ENCODE measurements around the gene ATP5PB.

The ATP5PB gene

GRCh38 chr1:111475701-111476100 is 26.4 kb downstream of the ATP5PB start:
- no peak for DNase-seq (ENCODE audit: low spot score)

GRCh38 chr1:111476214-111476613 is 26.9 kb downstream of the ATP5PB start:
- no peak for DNase-seq (ENCODE audit: low spot score)

GRCh38 chr1:111476761-111477309 is 27.6 kb downstream of the ATP5PB start:
- no peak for DNase-seq (ENCODE audit: low spot score)

GRCh38 chr1:111480674-111481073 is 31.4 kb downstream of the ATP5PB start:
- no peak for DNase-seq (ENCODE audit: low spot score)

- peak; percentile 62 for DNase-seq (ENCODE audit: low spot score)
These were observed 32.3 kb downstream of the ATP5PB start for GRCh38 chr1:111481387-111482221.

- DNase-seq (ENCODE audit: low spot score) = no peak
These were observed 33.9 kb downstream of the ATP5PB start for GRCh38 chr1:111483166-111483565.

GRCh38 chr1:111483876-111484275 is 34.6 kb downstream of the ATP5PB start:
- no peak for DNase-seq (ENCODE audit: low spot score)

- DNase-seq (ENCODE audit: low spot score) = no peak
These were observed 35.2 kb downstream of the ATP5PB start for GRCh38 chr1:111484391-111485026.

- DNase-seq (ENCODE audit: low spot score) = no peak
These were observed 37.2 kb downstream of the ATP5PB start for GRCh38 chr1:111486431-111486830.

- no peak for DNase-seq (ENCODE audit: low spot score)
These were observed 37.9 kb downstream of the ATP5PB start for GRCh38 chr1:111487133-111487532.

- DNase-seq (ENCODE audit: low spot score) = no peak
These were observed 39.4 kb downstream of the ATP5PB start for GRCh38 chr1:111488669-111489068.

GRCh38 chr1:111489604-111490003 is 40.3 kb downstream of the ATP5PB start:
- no peak for DNase-seq (ENCODE audit: low spot score)

GRCh38 chr1:111490220-111490619 is 41.0 kb downstream of the ATP5PB start:
- no peak for DNase-seq (ENCODE audit: low spot score)

GRCh38 chr1:111491070-111491469 is 41.8 kb downstream of the ATP5PB start:
- no peak for DNase-seq (ENCODE audit: low spot score)

- DNase-seq (ENCODE audit: low spot score) = no peak
These were observed 47.1 kb downstream of the ATP5PB start for GRCh38 chr1:111496398-111496797.

- DNase-seq (ENCODE audit: low spot score) = no peak
These were observed 48.3 kb downstream of the ATP5PB start for GRCh38 chr1:111497592-111497991.

- no peak for DNase-seq (ENCODE audit: low spot score)
These were observed 49.9 kb downstream of the ATP5PB start for GRCh38 chr1:111499026-111499785.

- no peak for DNase-seq (ENCODE audit: low spot score)
These were observed 52.4 kb downstream of the ATP5PB start for GRCh38 chr1:111501645-111502044.

- DNase-seq (ENCODE audit: low spot score) = no peak
These were observed 54.4 kb downstream of the ATP5PB start, which contains the start of the genes ADORA3 and TMIGD3 for GRCh38 chr1:111503585-111504060. Gene ADORA3 (minus strand): TSS chr1:111503633. CDS start chr1:111503354, 279 bp downstream. Gene TMIGD3 (minus strand): TSS chr1:111503633. CDS start chr1:111503354, 279 bp downstream.

GRCh38 chr1:111504097-111504496 is 54.8 kb downstream of the ATP5PB start:
- no peak for DNase-seq (ENCODE audit: low spot score)

- no peak for DNase-seq (ENCODE audit: low spot score)
These were observed 56.4 kb downstream of the ATP5PB start for GRCh38 chr1:111505641-111506119.

GRCh38 chr1:111506561-111506960 is 57.3 kb downstream of the ATP5PB start:
- DNase-seq (ENCODE audit: low spot score) = no peak

Measured in D341Med (cell line).